Lower lobe of right lung (tissue), 2 donors: ENCODE data around the gene SLC48A1. TPM values are rescaled to one million over a fixed set of nuclear protein-coding genes. Genes with fewer than 3 reads are reported as not detected.
A peak's percentile ranks its signal among the peaks of the same experiment; 100 is the strongest.

Experiments used
- ATAC-seq, 2 donors: fragments of 200-7000 bp; cut with Tn5 transposase; one replicate each; pipeline ENCODE4 v1.9.1; 2020 to 2022; ENCODE audit warnings: mild to moderate bottlenecking in 2 of 2, moderate library complexity in 2 of 2
- DNase-seq: peaks from one replicate; pipeline ENCODE4 v3.0.0-alpha.2; 2020
- H3K27ac ChIP-seq: fragments of 200-600 bp; one replicate; pipeline ENCODE4 v1.8.0; 2022
- H3K27me3 ChIP-seq: fragments of 200-600 bp; one replicate; pipeline ENCODE4 v1.8.0; 2022; ENCODE audit warnings: low read depth
- H3K36me3 ChIP-seq: fragments of 200-600 bp; one replicate; pipeline ENCODE4 v1.8.0; 2022; ENCODE audit warnings: mild to moderate bottlenecking
- H3K4me1 ChIP-seq: fragments of 200-600 bp; one replicate; pipeline ENCODE4 v1.8.0; 2022
- H3K4me3 ChIP-seq: fragments of 200-600 bp; one replicate; pipeline ENCODE4 v1.8.0; 2022; ENCODE audit warnings: mild to moderate bottlenecking
- H3K9me3 ChIP-seq: fragments of 200-600 bp; one replicate; pipeline ENCODE4 v1.8.0; 2022
- intact Hi-C: fragments of 100-400 bp; cut with DNase I; formaldehyde crosslinking; loops from one replicate; pipeline ENCODE4 v1.11.0; 2022
- long read RNA-seq: library from polyadenylated mRNA; unstranded; transcript quantifications from one replicate; pipeline ENCODE4 v2.0.0, GENCODE V29; 2021
- total RNA-seq: library from RNA; stranded (reverse); fragmentation: NEBNext Ultra II Directional; extraction: Animal tissue kit (Norgen Biotek cat#: 25700); gene quantifications from one replicate; pipeline ENCODE4 v1.2.1, GENCODE V29; 2021
- TF ChIP-seq, protein P1 (sequence below): fragments of 200-600 bp; IDR thresholded peaks from one replicate; pipeline ENCODE4 v1.8.0; 2022; ENCODE audit warnings: antibody characterized with exemption, mild to moderate bottlenecking
- donor health status: DM: no; HTN: yes; CAD: no; lungs with severe emphysema.

Gene SLC48A1
- total RNA-seq = 39.9 TPM
- long read RNA-seq, transcript SLC48A1-201 (3 exons, 3,010 nt) = major isoform, 102 of 126 reads
- long read RNA-seq, partial matches to known transcripts = 0 of 126 reads
- long read RNA-seq, other reads (novel, unspliced or antisense) = 24 of 126 reads

DNA sequence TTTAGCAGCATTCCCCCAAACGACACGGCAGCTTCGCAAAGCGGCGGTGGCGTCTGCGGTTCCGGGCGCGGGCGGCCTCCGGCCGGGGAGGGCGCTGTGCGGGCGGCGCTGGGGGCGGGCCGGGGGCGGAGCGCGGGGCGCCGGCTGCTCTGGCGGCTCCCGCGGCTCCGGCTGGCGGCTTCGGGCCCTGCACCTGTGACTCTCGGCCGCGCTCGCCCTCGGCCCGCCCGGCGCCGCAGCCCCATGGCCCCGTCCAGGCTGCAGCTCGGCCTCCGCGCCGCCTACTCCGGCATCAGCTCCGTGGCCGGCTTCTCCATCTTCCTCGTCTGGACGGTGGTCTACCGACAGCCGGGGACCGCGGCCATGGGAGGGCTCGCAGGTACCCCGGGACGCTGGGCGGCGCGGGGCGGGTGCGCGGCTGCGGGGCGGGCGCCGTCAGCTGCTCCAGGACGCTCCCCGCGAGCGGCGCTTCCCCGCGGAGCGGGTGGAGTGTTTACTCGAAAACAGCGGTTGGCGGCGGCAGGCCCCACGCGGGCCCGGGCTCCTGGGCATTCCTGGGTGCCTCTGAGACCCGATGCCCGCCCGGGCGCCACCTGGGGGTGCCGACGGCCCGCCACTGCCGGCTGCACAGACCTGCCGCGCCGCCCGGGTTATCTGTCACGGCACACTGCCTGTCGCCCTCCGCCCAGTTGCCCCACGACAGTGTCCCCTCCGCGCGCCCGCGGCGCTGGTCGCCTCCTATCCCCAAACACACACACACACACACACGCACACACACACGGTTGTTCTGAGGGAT, at the start of gene SLC48A1:
TSS of gene SLC48A1 (plus strand) at position 177 of the 796 bp plus-strand sequence. CDS start at position 244, 67 bp downstream.
- no peaks in the 10 kb centered on the region for H3K36me3 ChIP-seq
- H3K27ac ChIP-seq = peak within 1 kb of the TSS; percentile 83
- intact Hi-C loops = no loop called here
- peak within 1 kb of the TSS; percentile 95 for H3K4me3 ChIP-seq
- H3K27me3 ChIP-seq = no peaks in the 10 kb centered on the region
- no peaks in the 10 kb centered on the region for H3K9me3 ChIP-seq
- ATAC-seq (peak; percentile 87 to 90), DNase-seq (peak; percentile 85)
- TF ChIP-seq, protein P1, sequence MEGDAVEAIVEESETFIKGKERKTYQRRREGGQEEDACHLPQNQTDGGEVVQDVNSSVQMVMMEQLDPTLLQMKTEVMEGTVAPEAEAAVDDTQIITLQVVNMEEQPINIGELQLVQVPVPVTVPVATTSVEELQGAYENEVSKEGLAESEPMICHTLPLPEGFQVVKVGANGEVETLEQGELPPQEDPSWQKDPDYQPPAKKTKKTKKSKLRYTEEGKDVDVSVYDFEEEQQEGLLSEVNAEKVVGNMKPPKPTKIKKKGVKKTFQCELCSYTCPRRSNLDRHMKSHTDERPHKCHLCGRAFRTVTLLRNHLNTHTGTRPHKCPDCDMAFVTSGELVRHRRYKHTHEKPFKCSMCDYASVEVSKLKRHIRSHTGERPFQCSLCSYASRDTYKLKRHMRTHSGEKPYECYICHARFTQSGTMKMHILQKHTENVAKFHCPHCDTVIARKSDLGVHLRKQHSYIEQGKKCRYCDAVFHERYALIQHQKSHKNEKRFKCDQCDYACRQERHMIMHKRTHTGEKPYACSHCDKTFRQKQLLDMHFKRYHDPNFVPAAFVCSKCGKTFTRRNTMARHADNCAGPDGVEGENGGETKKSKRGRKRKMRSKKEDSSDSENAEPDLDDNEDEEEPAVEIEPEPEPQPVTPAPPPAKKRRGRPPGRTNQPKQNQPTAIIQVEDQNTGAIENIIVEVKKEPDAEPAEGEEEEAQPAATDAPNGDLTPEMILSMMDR = peak; percentile 8
- peaks cover 76% of the 10 kb centered on the region for H3K4me1 ChIP-seq

DNA sequence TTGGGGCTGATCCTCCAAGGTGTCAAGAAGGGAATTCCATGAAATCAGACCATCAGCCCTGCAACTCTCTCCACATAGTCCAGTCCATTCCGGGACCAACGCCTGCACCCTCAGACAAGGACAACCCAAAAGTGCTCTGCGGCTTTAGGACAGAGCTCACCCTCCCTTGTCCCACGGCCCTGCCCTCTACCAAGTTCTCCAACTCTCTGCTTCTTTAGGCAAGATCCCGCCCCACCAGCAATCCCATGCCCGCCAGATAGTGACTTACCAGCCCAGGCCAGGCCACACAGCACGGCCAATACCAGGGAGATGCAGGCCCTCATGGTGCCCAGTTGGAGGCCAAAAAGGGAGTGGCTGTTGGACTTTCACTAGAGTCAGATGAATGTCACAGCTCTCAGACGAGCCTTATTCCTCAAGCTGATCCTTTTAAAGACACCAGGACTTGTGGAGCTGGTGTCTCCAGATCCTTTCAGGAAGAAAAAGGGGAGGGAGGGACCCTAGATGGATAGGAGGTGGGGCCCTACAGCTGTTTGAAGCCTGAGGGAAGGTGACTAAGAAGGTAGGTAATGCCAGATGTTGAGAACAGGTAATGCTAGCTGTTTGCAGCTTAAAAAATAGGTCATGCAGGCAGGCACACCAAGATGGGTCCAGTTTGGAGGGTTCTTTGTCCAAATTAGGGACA, 47.8 kb upstream of the SLC48A1 start, which contains the start of gene ENDOU:
TSS of gene ENDOU (minus strand) at position 400 of the 682 bp plus-strand sequence. CDS start at position 323, 77 bp downstream.
- H3K36me3 ChIP-seq = no peaks in the 10 kb centered on the region
- no peaks in the 10 kb centered on the region for H3K27me3 ChIP-seq
- no peak within 1 kb of the TSS for H3K4me3 ChIP-seq
- no peaks in the 10 kb centered on the region for H3K9me3 ChIP-seq
- TF ChIP-seq, protein P1 = no peak
- H3K4me1 ChIP-seq = peaks cover 16% of the 10 kb centered on the region
- H3K27ac ChIP-seq = no peak within 1 kb of the TSS
- ATAC-seq = no peak
- intact Hi-C loops = no loop called here
- DNase-seq = no peak

DNA sequence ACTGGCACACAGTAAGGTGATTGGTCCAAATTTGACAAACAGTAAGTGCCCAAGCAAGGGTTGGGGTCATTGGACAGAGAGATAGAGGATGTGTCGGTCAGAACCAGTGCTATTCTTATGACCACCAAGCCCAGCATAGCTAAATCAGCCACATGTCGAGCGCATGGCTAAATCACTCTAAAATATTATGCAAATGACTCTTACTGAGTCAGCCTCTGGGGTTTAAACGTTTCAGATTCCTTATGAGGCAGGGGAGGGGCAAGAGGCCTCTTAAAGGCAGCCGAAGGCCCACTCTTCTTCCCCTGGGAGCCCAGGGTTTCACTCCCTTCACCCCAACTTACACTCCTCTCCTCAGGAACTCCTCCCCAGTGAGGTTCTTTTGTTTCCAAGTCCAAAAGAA, 47.1 kb upstream of the SLC48A1 start:
- TF ChIP-seq, protein P1 = no peak
- Histone ChIP-seq H3K4me1 (peaks cover 23% of the 10 kb centered on the region), H3K27ac (no peak overlapping the region), H3K9me3 (no peaks in the 10 kb centered on the region), H3K36me3 (no peaks in the 10 kb centered on the region), H3K4me3 (no peak overlapping the region), H3K27me3 (no peaks in the 10 kb centered on the region)
- ATAC-seq (no peak), DNase-seq (no peak)
- intact Hi-C loops = no loop called here

DNA sequence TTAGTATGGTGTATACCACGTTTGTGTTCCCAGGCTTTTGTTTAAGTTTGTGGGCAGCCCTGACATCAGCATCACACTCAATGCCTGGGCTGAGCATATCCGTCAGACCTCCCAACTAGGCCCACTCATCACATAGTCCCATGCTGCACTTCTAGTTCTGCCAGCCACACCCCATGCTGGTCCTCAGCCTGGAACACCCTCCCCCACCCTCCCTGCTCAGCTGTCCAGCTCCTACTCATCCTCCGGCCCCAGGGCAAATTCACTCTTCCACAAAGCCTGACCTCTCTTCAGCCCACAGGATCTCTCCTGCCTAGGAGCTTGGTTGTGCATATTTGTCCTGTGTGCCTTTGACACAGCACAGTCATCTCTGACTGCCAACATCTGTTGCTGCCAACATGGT, 43.8 kb upstream of the SLC48A1 start:
- no peak overlapping the region for H3K4me3 ChIP-seq
- H3K9me3 ChIP-seq = no peaks in the 10 kb centered on the region
- intact Hi-C loops = no loop called here
- TF ChIP-seq, protein P1 = no peak
- peaks cover 19% of the 10 kb centered on the region for H3K4me1 ChIP-seq
- H3K27me3 ChIP-seq = no peaks in the 10 kb centered on the region
- no peak overlapping the region for H3K27ac ChIP-seq
- DNase-seq = no peak
- ATAC-seq = no peak
- H3K36me3 ChIP-seq = no peaks in the 10 kb centered on the region

DNA sequence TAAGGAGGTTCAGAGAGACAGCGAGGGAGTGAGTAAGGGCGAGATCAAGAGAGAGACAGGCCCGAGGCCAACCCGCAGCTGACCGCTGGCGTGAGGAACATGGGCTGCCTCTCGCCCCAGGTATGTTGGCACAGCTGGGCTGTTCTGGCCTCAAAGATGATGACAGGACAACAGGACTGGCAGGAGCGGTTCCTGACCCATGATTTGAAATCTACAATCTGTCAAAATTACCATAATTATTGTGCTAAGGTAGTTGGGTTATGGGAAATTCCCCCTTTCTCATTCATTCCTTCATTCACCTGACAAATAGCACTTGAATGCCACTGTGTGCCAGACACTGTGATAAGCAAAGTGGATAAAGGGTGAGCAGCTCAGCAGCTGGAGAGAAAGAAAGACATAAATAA, 42.7 kb upstream of the SLC48A1 start:
- ATAC-seq = peak; percentile 32 to 77
- H3K4me3 ChIP-seq = no peak overlapping the region
- intact Hi-C loops = no loop called here
- no peaks in the 10 kb centered on the region for H3K36me3 ChIP-seq
- DNase-seq = no peak
- TF ChIP-seq, protein P1 = no peak
- H3K4me1 ChIP-seq = peaks cover 30% of the 10 kb centered on the region
- H3K27me3 ChIP-seq = no peaks in the 10 kb centered on the region
- H3K27ac ChIP-seq = peak overlapping the region; percentile 9
- H3K9me3 ChIP-seq = no peaks in the 10 kb centered on the region
